NK-92 (cell line): ENCODE data around the gene CENPS.
"Not testable (repeated sequence)": the region's sequence is repeated elsewhere in the genome, so short reads cannot be mapped to it uniquely, and the experiment has no call there.

Source experiments
- DNase-seq: peaks from one replicate; lab custom pipeline; 2025; ENCODE audit not compliant: unreplicated experiment; lab: John Stamatoyannopoulos, UW

Gene CENPS

GRCh38 chr1:10430216-10431069 is at the start of gene CENPS:
CENPS (plus strand) TSS chr1:10430433; CDS start chr1:10430518, 85 bp downstream.
- peak; percentile 37 for DNase-seq

GRCh38 chr1:10380594-10381275 is 49.5 kb upstream of the CENPS start:
- DNase-seq = no peak

- no peak for DNase-seq
These were observed 46.6 kb upstream of the CENPS start for GRCh38 chr1:10383630-10384029.

GRCh38 chr1:10384219-10384618 is 46.0 kb upstream of the CENPS start:
- DNase-seq = no peak

- no peak for DNase-seq
These were observed 43.2 kb upstream of the CENPS start for GRCh38 chr1:10386761-10387676.

GRCh38 chr1:10387677-10388386 is 42.4 kb upstream of the CENPS start:
- no peak for DNase-seq

- no peak for DNase-seq
These were observed 41.9 kb upstream of the CENPS start for GRCh38 chr1:10388387-10388715.

- DNase-seq = no peak
These were observed 40.8 kb upstream of the CENPS start for GRCh38 chr1:10389271-10389973.

GRCh38 chr1:10396870-10397269 is 33.4 kb upstream of the CENPS start:
- no peak for DNase-seq

GRCh38 chr1:10398278-10398733 is 31.9 kb upstream of the CENPS start:
- no peak for DNase-seq

- peak; percentile 74 for DNase-seq
These were observed 31.3 kb upstream of the CENPS start, which contains the start of gene PGD for GRCh38 chr1:10398734-10399443. PGD (plus strand) TSS chr1:10399064; CDS start chr1:10399118, 54 bp downstream.

- DNase-seq = no peak
These were observed 30.7 kb upstream of the CENPS start for GRCh38 chr1:10399444-10399941.

GRCh38 chr1:10400013-10400412 is 30.2 kb upstream of the CENPS start:
- no peak for DNase-seq

GRCh38 chr1:10401281-10401680 is 29.0 kb upstream of the CENPS start:
- no peak for DNase-seq

GRCh38 chr1:10402729-10403274 is 27.4 kb upstream of the CENPS start:
- no peak for DNase-seq

- no peak for DNase-seq
These were observed 23.0 kb upstream of the CENPS start for GRCh38 chr1:10407201-10407600.

GRCh38 chr1:10415211-10415930 is 14.9 kb upstream of the CENPS start:
- DNase-seq = no peak

- not testable (repeated sequence) for DNase-seq
These were observed 14.3 kb upstream of the CENPS start for GRCh38 chr1:10415967-10416366.
